Measurements from ENCODE around the gene IL6ST.

DNA sequence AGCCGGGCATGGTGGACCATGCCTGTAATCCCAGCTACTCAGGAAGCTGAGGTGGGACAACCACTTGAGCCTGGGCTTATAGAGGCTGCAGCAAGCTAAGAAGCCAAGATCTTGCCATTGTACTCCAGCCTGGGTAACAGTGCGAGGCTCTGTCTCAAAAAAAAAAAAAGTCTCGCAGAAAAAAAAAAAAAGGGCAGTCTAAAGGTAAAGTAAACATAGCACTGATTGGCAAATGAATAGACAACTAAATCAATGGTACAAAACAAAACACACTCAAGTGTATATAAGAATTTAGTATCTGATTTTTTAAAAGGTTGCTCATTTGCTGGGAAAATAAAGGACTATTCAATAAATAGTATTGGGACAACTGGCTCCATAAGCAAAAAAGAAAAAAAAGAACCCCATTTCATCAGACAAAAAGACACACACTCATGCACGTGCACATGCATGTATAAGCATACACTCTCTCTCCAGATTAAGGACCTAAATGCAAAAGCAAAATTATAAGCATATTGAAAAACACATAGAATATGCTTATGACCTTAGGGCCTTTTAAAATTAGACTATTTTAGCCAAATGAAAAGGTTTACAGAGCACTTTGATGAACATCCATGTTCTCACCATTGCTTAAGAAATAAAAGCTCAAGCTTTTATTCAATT, 5.7 kb downstream of the IL6ST start:
- no peak for TF ChIP-seq POLR2A (IDR thresholded peaks at IDR 0.05; ENCODE audit: low read depth)
- TF ChIP-seq, protein P1, sequence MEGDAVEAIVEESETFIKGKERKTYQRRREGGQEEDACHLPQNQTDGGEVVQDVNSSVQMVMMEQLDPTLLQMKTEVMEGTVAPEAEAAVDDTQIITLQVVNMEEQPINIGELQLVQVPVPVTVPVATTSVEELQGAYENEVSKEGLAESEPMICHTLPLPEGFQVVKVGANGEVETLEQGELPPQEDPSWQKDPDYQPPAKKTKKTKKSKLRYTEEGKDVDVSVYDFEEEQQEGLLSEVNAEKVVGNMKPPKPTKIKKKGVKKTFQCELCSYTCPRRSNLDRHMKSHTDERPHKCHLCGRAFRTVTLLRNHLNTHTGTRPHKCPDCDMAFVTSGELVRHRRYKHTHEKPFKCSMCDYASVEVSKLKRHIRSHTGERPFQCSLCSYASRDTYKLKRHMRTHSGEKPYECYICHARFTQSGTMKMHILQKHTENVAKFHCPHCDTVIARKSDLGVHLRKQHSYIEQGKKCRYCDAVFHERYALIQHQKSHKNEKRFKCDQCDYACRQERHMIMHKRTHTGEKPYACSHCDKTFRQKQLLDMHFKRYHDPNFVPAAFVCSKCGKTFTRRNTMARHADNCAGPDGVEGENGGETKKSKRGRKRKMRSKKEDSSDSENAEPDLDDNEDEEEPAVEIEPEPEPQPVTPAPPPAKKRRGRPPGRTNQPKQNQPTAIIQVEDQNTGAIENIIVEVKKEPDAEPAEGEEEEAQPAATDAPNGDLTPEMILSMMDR (IDR thresholded peaks at IDR 0.05): no peak
- no peak for TF ChIP-seq POLR2AphosphoS5 (IDR thresholded peaks at IDR 0.05)
